Inferior parietal cortex (tissue), 1 donor: ENCODE results near the gene LRRC3C.
A peak's percentile ranks its signal among the peaks of the same experiment; 100 is the strongest.
"Not testable (repeated sequence)": the region's sequence is repeated elsewhere in the genome, so short reads cannot be mapped to it uniquely, and the experiment has no call there.

Experiments used
- DNase-seq: peaks from one replicate; pipeline ENCODE4 v3.0.0-alpha.2; 2016; ENCODE audit errors: extremely low spot score

Gene LRRC3C

GRCh38 chr17:39927101-39927928, at the start of gene LRRC3C, which contains the start of gene ORMDL3:
Gene LRRC3C (plus strand): TSS chr17:39927732. CDS start chr17:39941524, 13,792 bp downstream.
Gene ORMDL3 (minus strand): TSS chr17:39927601. CDS start chr17:39924203, 3,398 bp downstream.
- peak; percentile 94 for DNase-seq

DNA sequence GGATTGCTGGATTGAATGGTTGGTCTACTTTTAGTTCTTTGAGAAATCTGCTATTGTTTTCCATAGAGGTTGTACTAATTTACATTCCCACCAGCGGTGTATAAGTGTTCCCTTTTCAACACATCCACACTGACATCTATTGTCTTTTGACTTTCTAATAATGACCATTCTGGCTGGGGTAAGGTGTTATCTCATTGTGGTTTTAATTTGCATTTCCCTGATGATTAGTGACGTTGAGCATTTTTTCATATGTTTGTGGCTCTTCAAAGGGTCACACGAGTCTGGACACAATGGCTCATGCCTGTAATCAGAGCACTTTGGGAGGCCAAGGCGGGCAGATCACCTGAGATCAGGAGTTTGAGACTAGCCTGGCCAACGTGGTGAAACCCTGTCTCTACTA, 41.4 kb upstream of the LRRC3C start:
- DNase-seq, result not testable (repeated sequence)

DNA sequence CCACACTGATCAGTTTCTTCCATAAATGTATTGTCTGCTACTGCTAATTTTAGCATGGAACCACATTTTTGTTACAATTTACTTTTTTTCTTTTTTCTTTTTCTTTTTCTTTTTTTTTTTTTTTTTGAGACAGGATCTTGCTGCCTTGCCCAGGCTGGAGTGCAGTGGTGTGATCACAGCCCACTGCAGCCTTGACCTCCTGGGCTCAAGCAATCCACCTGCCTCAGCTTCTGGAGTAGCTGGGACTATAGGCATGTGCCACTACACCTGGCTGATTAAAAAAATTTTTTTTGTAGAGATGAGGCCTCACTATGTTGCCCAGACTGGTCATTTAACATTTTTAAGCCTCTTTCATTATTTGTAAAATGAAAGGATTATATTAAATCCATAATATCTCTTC, 40.5 kb upstream of the LRRC3C start:
- DNase-seq, result no peak

GRCh38 chr17:39889200-39889599, 38.3 kb upstream of the LRRC3C start:
- DNase-seq, result no peak

DNA sequence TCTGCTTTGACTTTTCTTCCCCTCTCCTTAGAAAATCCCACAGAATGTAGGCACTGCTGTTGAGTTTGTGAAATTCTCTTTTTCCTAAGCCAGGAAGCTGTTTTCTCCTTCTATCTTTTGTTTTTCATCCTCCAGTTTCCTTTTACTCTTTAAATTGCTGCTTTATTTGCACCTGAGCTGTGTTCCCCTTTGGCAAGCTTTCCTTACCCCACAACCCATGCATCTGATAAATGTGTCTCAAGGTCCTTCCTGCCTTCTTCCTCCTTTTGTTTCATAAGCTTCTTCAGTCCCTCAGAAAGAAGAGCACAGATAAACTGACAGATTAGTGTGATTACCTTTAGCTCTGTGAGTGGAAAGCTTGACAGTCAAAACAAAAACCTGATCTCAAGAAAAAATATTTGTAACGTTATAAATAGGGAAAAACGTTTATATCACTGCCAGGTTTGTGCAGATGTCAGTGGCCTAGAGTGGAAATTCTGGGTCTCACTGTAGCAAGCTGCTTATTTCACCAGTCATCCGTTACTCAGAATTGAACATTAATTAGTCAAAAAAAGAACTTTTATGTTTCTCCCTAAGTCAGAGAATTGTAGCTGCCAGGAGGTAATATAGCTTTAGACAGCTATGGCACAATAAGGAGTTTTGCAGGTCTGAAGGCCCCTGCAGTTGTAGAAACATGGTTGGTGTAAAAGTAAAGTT, 32.7 kb upstream of the LRRC3C start:
- no peak for DNase-seq

GRCh38 chr17:39898088-39898487, 29.4 kb upstream of the LRRC3C start:
- DNase-seq, result no peak

- DNase-seq, result no peak
Measured at GRCh38 chr17:39899215-39899614, 28.3 kb upstream of the LRRC3C start.

DNA sequence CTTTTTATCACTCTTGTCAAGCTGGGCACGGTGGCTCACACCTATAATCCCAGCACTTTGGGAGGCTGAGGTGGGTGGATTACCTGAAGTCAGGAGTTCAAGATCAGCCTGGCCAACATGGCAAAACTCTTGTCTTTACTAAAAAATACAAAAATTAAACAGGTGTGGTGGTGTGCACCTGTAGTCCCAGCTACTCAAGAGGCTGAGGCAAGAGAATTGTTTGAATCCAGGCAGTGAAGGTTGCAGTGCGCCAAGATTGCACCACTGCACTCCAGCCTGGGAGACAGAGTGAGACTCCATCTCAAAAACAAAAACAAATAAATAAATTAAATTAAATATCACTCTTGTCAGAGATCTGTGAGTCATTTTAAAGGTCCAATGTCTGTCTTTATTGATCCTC, 25.5 kb upstream of the LRRC3C start:
- DNase-seq, result not testable (repeated sequence)

- DNase-seq, result no peak
Measured at GRCh38 chr17:39903158-39903884, 24.2 kb upstream of the LRRC3C start.

- DNase-seq, result no peak
Measured at GRCh38 chr17:39904990-39905288, 22.6 kb upstream of the LRRC3C start.

DNA sequence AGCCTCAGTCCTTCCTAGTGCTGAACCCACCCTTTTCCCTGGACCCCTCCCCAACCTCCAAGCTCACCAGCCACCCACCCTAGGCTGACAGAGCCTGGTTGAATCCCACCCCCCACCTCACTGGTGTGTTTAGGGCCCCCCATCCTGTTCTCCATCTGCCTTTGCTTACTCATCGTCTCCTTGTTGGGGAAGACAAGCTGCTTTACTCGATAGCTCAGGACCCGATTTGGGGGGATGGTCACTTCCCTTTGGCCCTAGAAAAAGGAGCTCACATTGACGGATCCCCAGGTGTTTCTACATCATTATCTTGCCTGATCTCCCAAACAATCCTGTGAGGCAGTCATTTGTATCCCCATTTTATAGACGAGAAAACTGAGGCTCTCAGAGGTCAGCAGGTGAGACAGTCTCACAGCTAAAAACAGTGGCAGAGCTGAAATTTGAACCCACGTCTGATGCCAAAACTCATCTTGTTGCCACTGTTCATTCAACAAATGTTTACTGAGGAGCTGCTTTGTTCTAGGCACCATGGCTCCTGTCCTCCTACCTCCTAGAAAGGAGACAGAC, 18.7 kb upstream of the LRRC3C start:
- no peak for DNase-seq

- no peak for DNase-seq
Measured at GRCh38 chr17:39913989-39914388, 13.5 kb upstream of the LRRC3C start.

DNA sequence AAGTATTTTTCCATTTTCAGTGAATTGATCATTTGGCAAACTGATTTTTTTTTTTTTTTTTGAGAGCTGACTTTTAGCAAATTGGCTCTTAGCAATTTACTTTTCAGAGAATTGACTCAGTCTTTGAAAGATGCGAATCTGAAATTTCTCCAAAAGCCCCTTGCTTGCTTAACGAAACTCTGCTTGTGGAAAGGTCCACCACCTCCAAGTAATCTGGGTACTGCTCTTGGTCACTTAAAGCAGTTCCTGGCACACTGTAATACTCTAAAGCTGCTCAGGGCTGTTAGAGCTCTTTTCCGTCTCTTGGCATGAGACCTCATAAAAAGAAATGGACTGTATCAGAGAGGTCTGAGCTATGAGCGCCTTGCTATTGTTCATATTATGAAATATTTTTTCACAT, 12.0 kb upstream of the LRRC3C start:
- DNase-seq, result no peak

- no peak for DNase-seq
Measured at GRCh38 chr17:39916918-39917317, 10.6 kb upstream of the LRRC3C start.

GRCh38 chr17:39919087-39919683, 8.3 kb upstream of the LRRC3C start:
- DNase-seq, result no peak

- DNase-seq, result no peak
Measured at GRCh38 chr17:39920218-39921210, 7.0 kb upstream of the LRRC3C start.

- no peak for DNase-seq
Measured at GRCh38 chr17:39921323-39921722, 6.2 kb upstream of the LRRC3C start.

DNA sequence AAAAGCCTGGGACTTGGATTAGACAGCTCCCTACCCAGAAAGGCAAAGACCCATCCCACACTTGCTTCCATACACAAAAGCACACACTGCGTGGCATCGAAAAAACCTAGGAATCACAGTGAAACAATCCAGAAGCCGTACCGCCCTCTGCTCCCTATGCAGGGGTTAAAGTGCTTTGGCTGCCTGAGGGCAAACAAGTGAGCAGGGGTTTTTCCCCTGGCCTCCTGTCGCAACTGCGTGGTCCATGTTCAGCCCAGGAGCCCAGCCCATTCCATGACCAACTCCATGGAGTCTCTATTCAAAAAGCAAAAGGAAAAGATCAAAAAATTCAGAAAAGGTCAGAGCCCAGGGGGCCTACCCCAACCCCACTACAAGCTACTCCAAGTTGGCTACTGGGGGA, 5.5 kb upstream of the LRRC3C start:
- DNase-seq, result no peak

DNA sequence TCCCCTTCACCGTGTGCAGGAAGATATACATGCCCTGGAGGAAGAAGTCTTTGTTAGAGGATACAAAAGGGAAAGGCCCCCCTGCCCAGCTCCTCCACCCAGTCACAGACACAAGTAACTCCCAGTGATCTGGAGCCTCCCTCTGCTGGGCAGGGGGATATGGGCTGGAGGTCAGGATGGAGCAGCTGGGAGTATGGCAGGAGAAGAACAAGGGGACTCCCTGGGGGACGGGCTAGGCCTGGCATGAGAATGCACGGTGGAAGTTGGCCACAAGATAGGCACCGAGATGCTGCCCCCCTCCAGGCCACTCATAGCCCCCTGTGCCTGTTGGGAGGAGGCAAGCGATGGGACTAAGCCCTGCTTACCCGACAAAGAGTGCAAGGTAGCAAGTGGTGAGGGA, 4.3 kb upstream of the LRRC3C start:
- no peak for DNase-seq

- no peak for DNase-seq
Measured at GRCh38 chr17:39923836-39924690, 3.5 kb upstream of the LRRC3C start.
